Aorta (tissue), 5 donors: ENCODE measurements around the gene NEK9. TPM values are rescaled to one million over a fixed set of nuclear protein-coding genes. Genes with fewer than 3 reads are reported as not detected.

ENCODE experiments used
- ATAC-seq: fragments of 200-7000 bp; cut with Tn5 transposase; one replicate; pipeline ENCODE4 v1.9.1; 2022; ENCODE audit warnings: moderate library complexity; ENCODE audit not compliant: low FRiP score
- DNase-seq, 2 donors: peaks; one replicate each; pipeline ENCODE4 v3.0.0-alpha.2; 2020
- H3K27ac ChIP-seq, 2 donors: one replicate each; pipeline ENCODE4 v1.5.1; 2013; ENCODE audit warnings: low read length in 2 of 2, mild to moderate bottlenecking in 2 of 2, moderate library complexity in 2 of 2, control low read depth in 1 of 2, inconsistent platforms in 1 of 2, low read depth in 1 of 2
- H3K27me3 ChIP-seq, 2 donors: one replicate each; pipeline ENCODE4 v1.6.1; 2013; ENCODE audit warnings: control low read depth in 1 of 2, low read length in 1 of 2, mild to moderate bottlenecking in 1 of 2, moderate library complexity in 1 of 2; ENCODE audit not compliant: insufficient read depth in 2 of 2, control insufficient read depth in 1 of 2
- H3K36me3 ChIP-seq, 2 donors: one replicate each; pipeline ENCODE4 v1.6.1; 2013; ENCODE audit warnings: control low read depth in 1 of 2, low read length in 1 of 2, mild to moderate bottlenecking in 1 of 2; ENCODE audit not compliant: insufficient read depth in 2 of 2, control insufficient read depth in 1 of 2
- H3K4me1 ChIP-seq, 2 donors: one replicate each; pipeline ENCODE4 v1.6.1; 2013; ENCODE audit warnings: low read length in 2 of 2, control low read depth in 1 of 2, mild to moderate bottlenecking in 1 of 2, moderate library complexity in 1 of 2; ENCODE audit not compliant: insufficient read depth in 2 of 2, control insufficient read depth in 1 of 2
- H3K4me3 ChIP-seq, 2 donors: one replicate each; pipeline ENCODE4 v1.5.1; 2013; ENCODE audit warnings: low read length in 2 of 2, control low read depth in 1 of 2, mild to moderate bottlenecking in 1 of 2
- H3K9me3 ChIP-seq: one replicate; pipeline ENCODE4 v1.6.1; 2013; ENCODE audit warnings: mild to moderate bottlenecking, low read length; ENCODE audit not compliant: control insufficient read depth
- WGBS, 2 donors: extraction: QIAGEN DNeasy Blood & Tissue Kit; methylation state at CpG; one replicate each; pipeline ENCODE4 v1.1.7; 2013; 5-methylcytosine and 5-hydroxymethylcytosine counted together
- intact Hi-C, 2 donors: fragments of 100-400 bp; cut with DNase I; formaldehyde crosslinking; loops; one replicate each; pipeline versions ENCODE4 v1.14.2 to v1.15.0; 2022
- polyA plus RNA-seq, 2 donors: library from polyadenylated mRNA; stranded (reverse); fragments of 200-250 nt; gene quantifications; one replicate each; pipeline ENCODE4 v1.2.3, GENCODE V29; 2013
- total RNA-seq, 2 donors: library from RNA; stranded (reverse); fragmentation: NEBNext Ultra II Directional; extraction: Animal tissue kit (Norgen Biotek cat#: 25700); gene quantifications; one replicate each; pipeline ENCODE4 v1.2.1, GENCODE V29; 2021
- donor health status: healthy with polysubstance abuse.
- donor health status: Bipolar disorder and iron deficiency.
- donor health status: DM: no; HTN: no; CAD: no.
- donor health status: DM: no; HTN: no; CAD: no.
- donor health status: DM: yes; HTN: yes; CAD: no.

Gene NEK9
- total and polyA plus RNA-seq, 4 donors: 19.5 to 104 (median 61.8) TPM

DNA sequence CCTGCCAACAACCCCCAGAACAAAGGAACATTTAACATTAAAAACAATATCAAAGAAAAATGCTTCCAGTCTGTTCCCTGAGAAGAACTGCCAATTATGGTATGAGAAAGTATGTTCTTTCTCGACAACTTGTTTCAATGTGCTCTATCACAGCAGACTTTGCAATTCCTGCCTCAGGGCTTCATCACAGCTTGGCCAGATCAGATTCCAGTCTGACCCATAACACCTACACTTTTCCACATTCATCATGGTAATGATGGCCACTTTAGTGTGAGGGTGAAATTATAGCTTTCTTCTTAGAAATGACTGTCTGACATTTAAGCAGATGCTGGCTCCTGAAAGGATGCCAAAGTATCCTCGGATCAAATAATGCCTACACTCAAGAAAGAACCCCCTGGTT lies 17.0 kb downstream of the NEK9 start:
- no peak for ATAC-seq
- Histone ChIP-seq H3K4me3 (no peak overlapping the region), H3K27ac (no peak overlapping the region), H3K9me3 (no peaks in the 10 kb centered on the region), H3K27me3 (no peaks in the 10 kb centered on the region), H3K36me3 (peaks cover 17 to 33% of the 10 kb centered on the region in 2 donors), H3K4me1 (no peaks in the 10 kb centered on the region)
- WGBS, 2 donors: 79 to 88% methylated on average over 2 of the region's 2 CpGs
- no peak for DNase-seq
- intact Hi-C loops: no loop called here

- no peak overlapping the region for H3K4me3 ChIP-seq
These were observed 19.7 kb downstream of the NEK9 start for GRCh38 chr14:75107186-75107585.

DNA sequence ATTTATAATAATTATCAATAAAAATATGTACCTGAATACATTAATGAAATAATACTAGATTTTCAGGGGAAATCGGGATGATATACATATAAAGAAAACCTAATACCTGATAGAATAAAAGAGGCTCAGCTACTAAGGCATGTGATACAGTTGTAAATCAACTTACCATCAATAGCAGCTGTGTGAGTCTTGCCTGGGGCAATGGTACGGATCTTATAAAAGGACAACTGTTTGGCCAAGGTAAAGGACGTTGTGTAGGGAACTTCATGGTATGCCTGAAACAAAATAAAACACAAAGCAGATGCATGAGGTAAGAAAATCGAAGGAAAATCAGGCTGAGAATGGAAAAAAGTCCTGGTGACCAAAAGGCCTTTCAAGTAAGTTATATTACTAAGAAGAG lies 25.4 kb downstream of the NEK9 start:
- 80 to 88% methylated on average over 4 of the region's 4 CpGs for WGBS, 2 donors
- Histone ChIP-seq H3K9me3 (no peaks in the 10 kb centered on the region), H3K27ac (no peak overlapping the region), H3K36me3 (peaks cover 7 to 15% of the 10 kb centered on the region in 2 donors), H3K27me3 (no peaks in the 10 kb centered on the region), H3K4me3 (no peak overlapping the region), H3K4me1 (no peaks in the 10 kb centered on the region)
- intact Hi-C loops: no loop called here
- ATAC-seq (no peak), DNase-seq (no peak)

More at GRCh38 chr14:75107186-75107585, 19.7 kb downstream of the NEK9 start:
- ATAC-seq (no peak), DNase-seq (no peak)
- intact Hi-C loops: no loop called here
- H3K36me3 ChIP-seq: peaks cover 14 to 25% of the 10 kb centered on the region in 2 donors
- no peaks in the 10 kb centered on the region for H3K4me1 ChIP-seq
- H3K9me3 ChIP-seq: no peaks in the 10 kb centered on the region
- H3K27ac ChIP-seq: no peak overlapping the region
- no peaks in the 10 kb centered on the region for H3K27me3 ChIP-seq
- 57 to 76% methylated on average over 3 of the region's 3 CpGs for WGBS, 2 donors

GRCh38 chr14:75098682-75099081 lies 28.2 kb downstream of the NEK9 start:
- Histone ChIP-seq H3K4me1 (no peaks in the 10 kb centered on the region), H3K27ac (no peak overlapping the region), H3K36me3 (peaks cover 5 to 16% of the 10 kb centered on the region in 2 donors), H3K27me3 (no peaks in the 10 kb centered on the region), H3K9me3 (no peaks in the 10 kb centered on the region), H3K4me3 (no peak overlapping the region)
- ATAC-seq (no peak), DNase-seq (no peak)
- WGBS, 2 donors: 44 to 45% methylated on average over 1 of the region's 1 CpG
- intact Hi-C loops: no loop called here

DNA sequence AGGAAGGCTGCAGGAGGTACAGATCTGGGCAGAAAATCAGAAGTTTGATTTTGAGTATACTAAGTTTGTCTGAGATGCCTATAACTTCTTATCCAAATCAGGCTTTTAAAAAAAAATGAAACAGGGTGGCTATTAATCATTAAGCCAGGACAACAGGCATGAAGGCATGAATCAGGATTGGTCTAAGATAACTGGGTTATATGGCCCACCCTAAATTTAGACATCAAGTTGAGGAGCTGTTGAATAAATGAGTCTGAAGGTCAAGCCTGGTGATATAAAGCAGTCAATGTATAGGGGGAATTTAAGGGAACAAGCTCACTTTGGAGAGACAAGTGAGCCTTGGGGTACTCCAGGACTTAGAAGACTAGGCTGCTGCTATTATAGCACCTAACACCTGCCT lies 28.6 kb downstream of the NEK9 start:
- no peak for ATAC-seq
- intact Hi-C loops: no loop called here
- Histone ChIP-seq H3K4me3 (no peak overlapping the region), H3K4me1 (no peaks in the 10 kb centered on the region), H3K27me3 (no peaks in the 10 kb centered on the region), H3K36me3 (peaks cover 4 to 16% of the 10 kb centered on the region in 2 donors), H3K9me3 (no peaks in the 10 kb centered on the region), H3K27ac (no peak overlapping the region)
- no peak for DNase-seq

- no peak for DNase-seq
- intact Hi-C loops: no loop called here
- 79 to 84% methylated on average over 6 of the region's 6 CpGs for WGBS, 2 donors
- Histone ChIP-seq H3K4me3 (no peak overlapping the region), H3K27me3 (no peaks in the 10 kb centered on the region), H3K27ac (no peak overlapping the region), H3K36me3 (peaks cover 4 to 16% of the 10 kb centered on the region in 2 donors), H3K4me1 (no peaks in the 10 kb centered on the region), H3K9me3 (no peaks in the 10 kb centered on the region)
- ATAC-seq: no peak
These were observed 29.9 kb downstream of the NEK9 start for GRCh38 chr14:75096959-75097358.

DNA sequence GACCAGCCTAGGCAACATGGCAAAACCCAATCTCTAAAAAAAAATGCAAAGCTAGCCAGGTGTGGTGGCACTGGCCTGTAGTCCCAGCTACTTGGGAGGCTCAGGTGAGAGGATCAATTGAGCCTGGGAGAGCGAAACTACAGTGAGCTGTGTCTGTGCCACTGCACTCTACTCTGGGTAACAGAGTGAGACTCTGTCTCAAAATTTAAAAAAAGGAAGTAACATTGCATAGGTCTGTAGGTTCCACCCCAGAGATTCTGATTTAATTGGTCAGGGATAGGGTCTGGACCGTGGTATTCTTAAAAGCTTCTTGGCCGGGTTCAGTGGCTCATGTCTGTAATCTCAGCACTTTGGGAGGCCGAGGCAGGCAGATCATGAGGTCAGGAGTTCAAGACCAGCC lies 31.2 kb downstream of the NEK9 start:
- ATAC-seq (no peak), DNase-seq (no peak)
- WGBS, 2 donors: 92% methylated on average over 4 of the region's 4 CpGs
- H3K27me3 ChIP-seq: no peaks in the 10 kb centered on the region
- no peak overlapping the region for H3K4me3 ChIP-seq
- peaks cover 5 to 13% of the 10 kb centered on the region in 2 donors for H3K36me3 ChIP-seq
- no peaks in the 10 kb centered on the region for H3K4me1 ChIP-seq
- H3K27ac ChIP-seq: no peak overlapping the region
- no peaks in the 10 kb centered on the region for H3K9me3 ChIP-seq
- intact Hi-C loops: no loop called here

DNA sequence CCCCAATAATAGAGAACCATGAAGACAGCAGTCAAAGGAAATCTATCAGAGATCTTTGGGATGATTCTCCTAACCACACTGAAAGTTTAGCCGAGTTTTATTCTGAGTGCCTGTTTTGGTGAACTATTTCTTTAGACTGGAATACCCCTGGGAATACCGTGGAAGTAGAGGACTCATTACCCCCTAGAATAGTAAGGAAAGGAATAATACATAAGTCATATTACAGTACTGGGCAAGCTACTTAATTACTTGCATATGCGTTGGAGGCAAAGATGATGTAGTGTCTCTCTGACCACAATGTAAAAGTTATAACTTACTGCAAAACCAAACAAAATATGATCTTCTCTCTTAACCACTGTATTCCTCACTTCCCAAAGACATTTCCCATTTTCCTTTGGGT lies 32.0 kb downstream of the NEK9 start:
- no peaks in the 10 kb centered on the region for H3K4me1 ChIP-seq
- H3K27ac ChIP-seq: no peak overlapping the region
- intact Hi-C loops: no loop called here
- DNase-seq (no peak), ATAC-seq (no peak)
- no peaks in the 10 kb centered on the region for H3K9me3 ChIP-seq
- H3K27me3 ChIP-seq: no peaks in the 10 kb centered on the region
- WGBS, 2 donors: 87% methylated on average over 3 of the region's 3 CpGs
- peaks cover 5 to 16% of the 10 kb centered on the region in 2 donors for H3K36me3 ChIP-seq
- no peak overlapping the region for H3K4me3 ChIP-seq

- WGBS, 2 donors: 71 to 73% methylated on average over 2 of the region's 2 CpGs
- H3K4me1 ChIP-seq: no peaks in the 10 kb centered on the region
These were observed 34.1 kb downstream of the NEK9 start for GRCh38 chr14:75092698-75093097.

More at GRCh38 chr14:75092698-75093097, 34.1 kb downstream of the NEK9 start:
- Histone ChIP-seq H3K27ac (no peak overlapping the region), H3K4me3 (no peak overlapping the region), H3K36me3 (peaks cover 7 to 12% of the 10 kb centered on the region in 2 donors), H3K9me3 (no peaks in the 10 kb centered on the region), H3K27me3 (no peaks in the 10 kb centered on the region)
- DNase-seq (no peak), ATAC-seq (no peak)
- intact Hi-C loops: no loop called here
